Spleen (tissue), 11 donors: Measurements from ENCODE around the gene BCAS2. TPM values are rescaled to one million over a fixed set of nuclear protein-coding genes. Genes with fewer than 3 reads are reported as not detected.
A peak's percentile ranks its signal among the peaks of the same experiment; 100 is the strongest.

Experiments used
- DNase-seq: peaks from one replicate; pipeline ENCODE4 v3.0.0-alpha.2; 2020
- H3K27ac ChIP-seq, 8 donors: fragments of 200-600 bp; sonication (generic) in 7 of 8; 1 replicate in 4 of 8; 2 replicates in 4 of 8; pipeline versions ENCODE4 v1.5.0 to v1.8.0; 2016 to 2021; ENCODE audit warnings: inconsistent platforms in 4 of 8, mild to moderate bottlenecking in 4 of 8, moderate library complexity in 1 of 8
- H3K27me3 ChIP-seq, 7 donors: fragments of 200-600 bp; sonication (generic) in 6 of 7; replicated peaks in 1 of 7; 1 replicate in 4 of 7; 2 replicates in 3 of 7; pipeline versions ENCODE4 v1.5.0 to v1.8.0; 2016 to 2021; ENCODE audit warnings: inconsistent platforms in 3 of 7, mild to moderate bottlenecking in 1 of 7
- H3K36me3 ChIP-seq, 6 donors: fragments of 200-600 bp; sonication (generic) in 5 of 6; 1 replicate in 4 of 6; 2 replicates in 2 of 6; pipeline versions ENCODE4 v1.5.0 to v1.8.0; 2016 to 2021; ENCODE audit warnings: inconsistent platforms in 2 of 6
- H3K4me1 ChIP-seq, 6 donors: fragments of 200-600 bp; sonication (generic) in 5 of 6; 1 replicate in 3 of 6; 2 replicates in 3 of 6; pipeline versions ENCODE4 v1.5.0 to v1.8.0; 2016 to 2021; ENCODE audit warnings: inconsistent platforms in 3 of 6
- H3K4me3 ChIP-seq, 8 donors: fragments of 200-600 bp; sonication (generic) in 7 of 8; 1 replicate in 4 of 8; 2 replicates in 4 of 8; pipeline versions ENCODE4 v1.5.0 to v1.8.0; 2016 to 2021; ENCODE audit warnings: inconsistent platforms in 4 of 8, mild to moderate bottlenecking in 4 of 8, moderate library complexity in 2 of 8
- H3K9me3 ChIP-seq, 8 donors: fragments of 200-600 bp; sonication (generic) in 7 of 8; 1 replicate in 4 of 8; 2 replicates in 4 of 8; pipeline versions ENCODE4 v1.5.0 to v1.8.0; 2016 to 2021; ENCODE audit warnings: inconsistent platforms in 4 of 8
- POLR2A ChIP-seq, 3 donors: fragments of 450-650 bp; IDR thresholded peaks; one replicate each; pipeline ENCODE4 v1.5.1; 2017; ENCODE audit warnings: antibody characterized with exemption in 3 of 3, mild to moderate bottlenecking in 1 of 3
- POLR2AphosphoS5 ChIP-seq, 3 donors: sonication (generic); formaldehyde crosslinking; IDR thresholded peaks; one replicate each; pipeline ENCODE4 v1.5.1; 2017; ENCODE audit warnings: antibody characterized with exemption in 3 of 3
- whole genome bisulfite sequencing, 5 donors: extraction: QIAGEN DNeasy Blood & Tissue Kit in 3 of 5; methylation state at CpG; one replicate each; pipeline versions ENCODE4 v1.1.5 to v1.1.7; 2013 to 2018; 5-methylcytosine and 5-hydroxymethylcytosine counted together
- intact Hi-C: fragments of 100-400 bp; cut with DNase I; formaldehyde crosslinking; loops from one replicate; pipeline ENCODE4 v1.15.0; 2023; ENCODE audit warnings: low total_unique reads
- polyA plus RNA-seq, 3 donors: library from polyadenylated mRNA; stranded (reverse); fragments of 200-250 nt; gene quantifications; one replicate each; pipeline ENCODE4 v1.2.1, GENCODE V29; 2013
- total RNA-seq, 7 donors: library from RNA; depleted of rRNA in 3 of 7; stranded (reverse); fragments of >200 nt in 3 of 7; fragmentation: NEBNext Ultra II Directional in 4 of 7; extraction: Animal tissue kit (Norgen Biotek cat#: 25700) in 4 of 7; gene quantifications; one replicate each; pipeline versions ENCODE4 v1.1.0 to v1.2.1, GENCODE V29; 2016 to 2021
- TF ChIP-seq, protein P1 (sequence below), 11 experiments: fragments of 200-600 bp in 7 of 11; fragments of 450-650 bp in 4 of 11; sonication (generic) in 4 of 11; IDR thresholded peaks in 8 of 11; conservative IDR thresholded peaks in 3 of 11; 1 replicate in 7 of 11; 2 replicates in 4 of 11; pipeline versions ENCODE4 v1.4.0 to v1.8.0; 2016 to 2021; ENCODE audit warnings: antibody characterized with exemption in 11 of 11, inconsistent platforms in 4 of 11, mild to moderate bottlenecking in 1 of 11
- donor health status: healthy with polysubstance abuse.
- donor health status: DM: no; HTN: no; CAD: no; lungs with moderate emphysema.
- donor health status: DM: no; HTN: no; CAD: no.
- donor health status: Bipolar disorder and iron deficiency.
- donor health status: healthy.
- donor health status: DM: no; HTN: no; CAD: no.
- donor health status: DM: yes; HTN: yes; CAD: no.

Gene BCAS2
- total and polyA plus RNA-seq, 10 donors, result 20.3 to 37.1 (median 28.4) TPM

DNA sequence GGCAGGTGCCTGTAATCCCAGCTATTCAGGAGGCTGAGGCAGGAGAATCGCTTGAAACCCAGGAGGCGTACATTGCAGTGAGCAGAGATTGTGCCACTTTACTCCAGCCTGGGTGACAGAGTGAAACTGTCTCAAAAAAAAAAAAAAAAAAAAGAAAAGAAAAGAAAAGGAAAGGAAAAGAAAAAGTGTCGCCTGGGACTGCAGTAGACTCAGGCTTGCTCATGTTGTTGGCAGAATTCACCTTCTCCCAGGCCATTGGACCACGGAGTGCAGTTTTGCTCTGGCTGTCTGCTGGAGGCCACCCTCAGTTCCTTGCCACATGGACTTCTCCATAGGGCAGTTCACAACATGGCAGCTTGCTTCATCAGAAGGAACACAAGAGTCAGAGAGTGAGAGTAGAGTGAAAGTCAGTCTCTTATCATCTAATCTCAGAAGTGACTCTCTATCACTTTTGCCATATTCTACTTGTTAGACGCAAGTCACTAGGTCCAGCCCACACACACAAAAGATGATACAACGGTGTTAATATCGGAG lies 29.2 kb downstream of the BCAS2 start:
- Histone ChIP-seq H3K4me1 (no peaks in the 10 kb centered on the region), H3K27ac (no peak overlapping the region), H3K36me3 (no peaks in the 10 kb centered on the region), H3K27me3 (no peaks in the 10 kb centered on the region), H3K4me3 (no peak overlapping the region), H3K9me3 (no peaks in the 10 kb centered on the region)
- 92 to 98% (median 94%) methylated on average over 7 of the region's 7 CpGs for WGBS, 5 donors
- no peak for TF ChIP-seq POLR2A (IDR thresholded peaks at IDR 0.05)
- TF ChIP-seq, protein P1, sequence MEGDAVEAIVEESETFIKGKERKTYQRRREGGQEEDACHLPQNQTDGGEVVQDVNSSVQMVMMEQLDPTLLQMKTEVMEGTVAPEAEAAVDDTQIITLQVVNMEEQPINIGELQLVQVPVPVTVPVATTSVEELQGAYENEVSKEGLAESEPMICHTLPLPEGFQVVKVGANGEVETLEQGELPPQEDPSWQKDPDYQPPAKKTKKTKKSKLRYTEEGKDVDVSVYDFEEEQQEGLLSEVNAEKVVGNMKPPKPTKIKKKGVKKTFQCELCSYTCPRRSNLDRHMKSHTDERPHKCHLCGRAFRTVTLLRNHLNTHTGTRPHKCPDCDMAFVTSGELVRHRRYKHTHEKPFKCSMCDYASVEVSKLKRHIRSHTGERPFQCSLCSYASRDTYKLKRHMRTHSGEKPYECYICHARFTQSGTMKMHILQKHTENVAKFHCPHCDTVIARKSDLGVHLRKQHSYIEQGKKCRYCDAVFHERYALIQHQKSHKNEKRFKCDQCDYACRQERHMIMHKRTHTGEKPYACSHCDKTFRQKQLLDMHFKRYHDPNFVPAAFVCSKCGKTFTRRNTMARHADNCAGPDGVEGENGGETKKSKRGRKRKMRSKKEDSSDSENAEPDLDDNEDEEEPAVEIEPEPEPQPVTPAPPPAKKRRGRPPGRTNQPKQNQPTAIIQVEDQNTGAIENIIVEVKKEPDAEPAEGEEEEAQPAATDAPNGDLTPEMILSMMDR (IDR thresholded peaks at IDR 0.05 in 8 of 11, conservative IDR thresholded peaks at IDR 0.05 in 3 of 11), result no peak
- TF ChIP-seq POLR2AphosphoS5 (IDR thresholded peaks at IDR 0.05), result no peak
- no peak for DNase-seq
- intact Hi-C loops, result no loop called here

DNA sequence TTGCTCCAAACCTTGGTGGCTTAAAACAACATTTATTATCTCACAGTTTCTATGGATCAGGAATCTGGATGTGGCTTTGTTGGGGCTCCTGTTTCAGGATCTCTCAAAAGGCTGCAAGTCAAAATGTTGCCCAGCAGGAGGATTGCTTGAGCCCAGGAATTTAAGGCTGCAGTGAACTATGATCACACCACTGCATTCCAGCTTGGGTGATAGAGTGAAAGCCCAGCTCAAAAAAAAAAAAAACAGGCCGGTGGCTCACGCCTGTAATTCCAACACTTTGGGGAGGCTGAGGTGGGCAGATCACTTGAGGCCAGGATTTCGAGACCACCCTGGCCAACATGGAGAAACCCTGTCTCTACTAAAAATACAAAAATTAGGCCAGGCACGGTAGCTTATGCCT lies 30.0 kb downstream of the BCAS2 start:
- Histone ChIP-seq H3K36me3 (no peaks in the 10 kb centered on the region), H3K27me3 (no peaks in the 10 kb centered on the region), H3K4me1 (no peaks in the 10 kb centered on the region), H3K9me3 (no peaks in the 10 kb centered on the region), H3K27ac (no peak overlapping the region), H3K4me3 (no peak overlapping the region)
- intact Hi-C loops, result no loop called here
- 89 to 96% (median 94%) methylated on average over 4 of the region's 4 CpGs for WGBS, 5 donors
- no peak for TF ChIP-seq POLR2A (IDR thresholded peaks at IDR 0.05)
- TF ChIP-seq POLR2AphosphoS5 (IDR thresholded peaks at IDR 0.05), result no peak
- TF ChIP-seq, protein P1 (IDR thresholded peaks at IDR 0.05 in 8 of 11, conservative IDR thresholded peaks at IDR 0.05 in 3 of 11), result no peak
- DNase-seq, result no peak

DNA sequence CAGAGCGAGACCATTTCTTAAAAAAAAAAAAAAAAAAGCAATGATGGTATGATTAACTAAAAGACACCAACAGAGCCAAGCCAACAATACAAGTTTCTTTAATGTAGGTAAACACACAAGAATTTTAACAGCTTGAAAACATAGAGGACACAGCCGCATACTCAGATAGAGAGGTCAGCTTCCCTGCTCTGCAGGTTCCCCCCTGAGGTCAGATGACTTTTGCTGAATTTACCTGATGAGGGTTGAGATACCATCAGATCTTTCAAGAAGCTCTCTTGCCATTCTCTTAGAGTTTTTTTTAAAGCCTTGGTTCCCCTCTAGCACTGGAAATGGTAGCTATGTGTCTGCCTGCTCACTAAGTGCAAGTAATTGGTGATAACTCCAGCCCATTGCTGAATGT lies 31.1 kb downstream of the BCAS2 start:
- Histone ChIP-seq H3K27ac (no peak overlapping the region), H3K9me3 (no peaks in the 10 kb centered on the region), H3K4me1 (no peaks in the 10 kb centered on the region), H3K36me3 (no peaks in the 10 kb centered on the region), H3K4me3 (no peak overlapping the region), H3K27me3 (no peaks in the 10 kb centered on the region)
- intact Hi-C loops, result no loop called here
- TF ChIP-seq POLR2AphosphoS5 (IDR thresholded peaks at IDR 0.05) (no peak), POLR2A (IDR thresholded peaks at IDR 0.05) (no peak)
- TF ChIP-seq, protein P1 (IDR thresholded peaks at IDR 0.05 in 8 of 11, conservative IDR thresholded peaks at IDR 0.05 in 3 of 11), result no peak
- no peak for DNase-seq
- 92 to 100% (median 96%) methylated on average over 2 of the region's 2 CpGs for WGBS, 5 donors

DNA sequence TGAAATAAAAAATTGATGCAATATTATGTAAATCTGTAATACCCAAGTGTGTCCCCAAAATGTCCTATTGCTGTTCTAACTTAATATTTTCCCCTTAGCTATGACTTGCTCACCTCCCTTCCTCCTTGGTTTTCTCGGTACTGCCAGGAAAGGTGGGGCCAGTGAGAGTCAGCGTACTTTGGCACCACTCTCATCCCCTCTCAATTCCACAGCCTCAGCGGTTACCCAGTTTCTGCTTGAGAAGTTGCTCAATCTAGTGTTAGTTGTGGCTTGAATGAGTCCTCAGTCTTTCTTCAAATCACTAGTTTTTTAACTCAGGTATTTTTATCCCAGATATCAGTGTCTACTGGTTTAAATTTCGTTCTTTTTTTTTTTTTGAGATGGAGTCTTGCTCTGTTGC lies 32.3 kb downstream of the BCAS2 start:
- H3K9me3 ChIP-seq, result no peaks in the 10 kb centered on the region
- WGBS, 5 donors, result 59 to 78% (median 66%) methylated on average over 4 of the region's 4 CpGs
- intact Hi-C loops, result no loop called here
- no peaks in the 10 kb centered on the region for H3K4me1 ChIP-seq
- TF ChIP-seq POLR2A (IDR thresholded peaks at IDR 0.05), result no peak
- no peak for TF ChIP-seq POLR2AphosphoS5 (IDR thresholded peaks at IDR 0.05)
- TF ChIP-seq, protein P1 (IDR thresholded peaks at IDR 0.05 in 8 of 11, conservative IDR thresholded peaks at IDR 0.05 in 3 of 11), result no peak
- H3K36me3 ChIP-seq, result no peaks in the 10 kb centered on the region
- no peak for DNase-seq
- H3K27me3 ChIP-seq, result no peaks in the 10 kb centered on the region
- peak overlapping the region in 1 of 8 donors; percentile 28 for H3K27ac ChIP-seq
- no peak overlapping the region for H3K4me3 ChIP-seq
